OCI-LY3 (cell line): ENCODE results near the gene MFRP.

ENCODE experiments used
- CTCF ChIP-seq: fragments of 200-600, 300-600 bp; sonication (generic); IDR thresholded peaks from 2 replicates; pipeline ENCODE4 v1.5.1; 2014; ENCODE audit warnings: antibody characterized with exemption, low read length, low read depth
- EZH2phosphoT487 ChIP-seq: fragments of 200-600 bp; shearing (Covaris generic); IDR thresholded peaks from 2 replicates; pipeline ENCODE4 v1.6.1; 2018; ENCODE audit warnings: antibody characterized with exemption, mixed run types, low read depth

GRCh38 chr11:119322921-119323531, 23.5 kb downstream of the MFRP start:
- TF ChIP-seq CTCF (no peak), EZH2phosphoT487 (no peak)
